Common myeloid progenitor, CD34-positive (primary cell): ENCODE data around the gene UVRAG.
A peak's percentile ranks its signal among the peaks of the same experiment; 100 is the strongest.

Source experiments
- CTCF ChIA-PET: fragments of 350-600 bp; sonication (Branson Sonifier 250); formaldehyde crosslinking; loops from one replicate; lab custom pipeline; 2021; ENCODE audit warnings: antibody characterized with exemption; lab: Charles Lee
- POLR2A ChIA-PET: fragments of 350-600 bp; sonication (Branson Sonifier 250); formaldehyde crosslinking; loops from one replicate; lab custom pipeline; 2021; ENCODE audit warnings: antibody characterized with exemption; lab: Charles Lee
- DNase-seq, 3 donors: peaks; one replicate each; pipeline versions ENCODE4 v3.0.0 to v3.0.0-alpha.2; 2013
- H3K27ac ChIP-seq, 2 experiments: 1 replicate in 1 of 2; 2 replicates in 1 of 2; pipeline ENCODE4 v1.7.0; 2013; ENCODE audit warnings: inconsistent platforms in 2 of 2, low read length in 2 of 2, mild to moderate bottlenecking in 2 of 2, low read depth in 1 of 2, moderate library complexity in 1 of 2; ENCODE audit not compliant: severe bottlenecking in 2 of 2, insufficient read depth in 1 of 2, poor library complexity in 1 of 2
- H3K27me3 ChIP-seq, 5 experiments: replicated peaks in 2 of 5; 1 replicate in 3 of 5; 2 replicates in 2 of 5; pipeline versions ENCODE4 v1.6.1 to v1.7.0; 2013; ENCODE audit warnings: low read length in 4 of 5, mild to moderate bottlenecking in 2 of 5, moderate library complexity in 2 of 5, inconsistent platforms in 1 of 5; ENCODE audit not compliant: insufficient read depth in 5 of 5, control insufficient read depth in 4 of 5
- H3K36me3 ChIP-seq, 4 experiments: 1 replicate in 2 of 4; 2 replicates in 2 of 4; pipeline versions ENCODE4 v1.6.1 to v1.7.0; 2013; ENCODE audit warnings: low read length in 3 of 4, control low read depth in 1 of 4, mild to moderate bottlenecking in 1 of 4; ENCODE audit not compliant: control insufficient read depth in 4 of 4, insufficient read depth in 4 of 4
- H3K4me1 ChIP-seq, 4 experiments: 1 replicate in 3 of 4; 2 replicates in 1 of 4; pipeline versions ENCODE4 v1.6.1 to v1.7.1; 2013; ENCODE audit warnings: low read length in 3 of 4, mild to moderate bottlenecking in 3 of 4, control low read depth in 1 of 4, inconsistent platforms in 1 of 4, moderate library complexity in 1 of 4; ENCODE audit not compliant: control insufficient read depth in 4 of 4, insufficient read depth in 4 of 4; ENCODE audit errors: control extremely low read depth in 1 of 4
- H3K4me3 ChIP-seq, 7 experiments: 1 replicate in 4 of 7; 2 replicates in 3 of 7; pipeline versions ENCODE4 v1.5.1 to v1.7.0; 2013; ENCODE audit warnings: mild to moderate bottlenecking in 7 of 7, low read length in 6 of 7, moderate library complexity in 6 of 7, inconsistent platforms in 2 of 7, low read depth in 2 of 7, control low read depth in 1 of 7; ENCODE audit not compliant: insufficient read depth in 4 of 7, control insufficient read depth in 1 of 7; ENCODE audit errors: extremely low read depth in 1 of 7
- H3K9me3 ChIP-seq, 5 experiments: 1 replicate in 4 of 5; 2 replicates in 1 of 5; pipeline versions ENCODE4 v1.6.1 to v1.7.1; 2013; ENCODE audit warnings: low read length in 4 of 5, mild to moderate bottlenecking in 2 of 5, inconsistent platforms in 1 of 5, low read depth in 1 of 5, moderate library complexity in 1 of 5; ENCODE audit not compliant: control insufficient read depth in 4 of 5, insufficient read depth in 2 of 5; ENCODE audit errors: control extremely low read depth in 1 of 5
- WGBS: methylation state at CpG from one replicate; pipeline ENCODE4 v1.1.5; 2013; ENCODE audit not compliant: insufficient coverage; 5-methylcytosine and 5-hydroxymethylcytosine counted together

The UVRAG gene

DNA sequence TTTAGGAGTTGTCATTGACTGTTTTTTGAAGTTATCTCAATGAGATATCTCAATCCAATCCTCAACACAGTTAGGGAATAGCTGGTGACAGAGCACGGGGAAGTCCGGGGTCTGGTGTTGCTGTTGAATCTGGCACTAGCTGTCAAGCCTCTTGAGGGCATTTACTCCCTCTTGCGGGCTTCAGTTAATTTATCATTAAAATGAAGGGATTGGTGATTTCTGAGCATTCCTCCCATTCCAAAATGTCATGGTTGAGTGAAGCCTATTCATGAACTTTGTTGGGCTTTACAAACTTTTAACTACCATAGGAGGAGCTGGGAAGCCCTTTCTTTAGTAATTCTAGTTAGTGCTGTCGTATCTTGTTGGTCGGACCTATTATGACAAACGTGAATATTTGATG is 40.2 kb downstream of the UVRAG start:
- no CpG with 5 or more reads among the region's 6 CpGs for WGBS
- Histone ChIP-seq H3K36me3 (peaks cover 5 to 17% (median 6%) of the 10 kb centered on the region in 4 experiments), H3K27ac (no peak overlapping the region), H3K9me3 (no peaks in the 10 kb centered on the region), H3K27me3 (no peaks in the 10 kb centered on the region), H3K4me1 (peaks cover 0 to 20% (median 11%) of the 10 kb centered on the region in 4 experiments), H3K4me3 (no peak overlapping the region)
- CTCF ChIA-PET, result interaction anchor here (0.8 to 2.5 kb wide), 4 partner anchors 10 to 18 kb away, joined by 3 to 5 read pairs (median 4); no protein-coding TSS in a partner anchor
- POLR2A ChIA-PET, result no interaction called here
- DNase-seq, result no peak

DNA sequence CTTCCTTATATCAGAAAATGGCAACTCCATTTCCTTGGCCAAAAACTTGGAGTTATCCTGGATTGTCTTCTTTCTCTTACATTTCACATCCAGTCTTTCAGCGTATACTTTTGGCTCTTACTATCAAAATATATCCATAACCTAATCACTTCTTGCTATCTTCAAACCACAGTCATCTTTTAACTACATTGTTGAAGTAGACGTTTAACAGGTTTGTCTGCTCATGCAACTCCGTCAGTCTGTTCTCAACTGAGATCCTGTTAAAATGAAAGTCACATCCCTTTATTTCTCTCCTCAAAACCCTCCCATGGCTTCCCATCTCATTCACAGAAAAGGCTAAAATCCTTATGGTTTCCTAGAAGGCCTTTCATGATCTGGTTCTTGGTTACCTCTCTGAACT is 41.9 kb downstream of the UVRAG start:
- H3K4me3 ChIP-seq, result no peak overlapping the region
- no peak for DNase-seq
- CTCF ChIA-PET, result interaction anchor here (0.6 to 1.8 kb wide), 3 partner anchors 11 to 25 kb away, joined by 3 to 6 read pairs (median 3); no protein-coding TSS in a partner anchor
- H3K36me3 ChIP-seq, result peaks cover 6 to 22% (median 7%) of the 10 kb centered on the region in 4 experiments
- POLR2A ChIA-PET, result no interaction called here
- WGBS, result 93% methylated on average over 3 of the region's 3 CpGs
- H3K9me3 ChIP-seq, result no peaks in the 10 kb centered on the region
- H3K27me3 ChIP-seq, result no peaks in the 10 kb centered on the region
- no peak overlapping the region for H3K27ac ChIP-seq
- H3K4me1 ChIP-seq, result peaks cover 0 to 6% (median 0%) of the 10 kb centered on the region in 4 experiments

DNA sequence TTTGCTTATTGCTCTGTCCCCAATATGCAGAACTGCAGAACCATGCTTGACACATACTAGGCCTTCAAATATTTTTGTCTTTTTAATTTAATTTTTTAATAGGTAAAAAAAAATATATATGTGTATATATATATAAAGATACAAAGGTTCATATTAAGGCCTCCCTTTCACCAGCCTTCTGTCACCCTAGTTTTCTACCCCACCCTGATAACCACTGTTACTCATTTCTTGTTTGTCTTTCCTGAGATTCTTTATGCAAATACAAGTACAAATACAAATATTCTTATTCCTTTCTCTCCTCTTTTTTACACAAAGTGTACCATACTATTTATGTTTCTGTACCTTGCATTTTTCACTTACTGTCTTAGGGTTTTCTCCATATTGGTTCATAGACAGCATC is 43.0 kb downstream of the UVRAG start:
- Histone ChIP-seq H3K4me1 (peaks cover 0 to 6% (median 0%) of the 10 kb centered on the region in 4 experiments), H3K4me3 (no peak overlapping the region), H3K27ac (no peak overlapping the region), H3K27me3 (no peaks in the 10 kb centered on the region), H3K36me3 (peaks cover 4 to 23% (median 8%) of the 10 kb centered on the region in 4 experiments), H3K9me3 (no peaks in the 10 kb centered on the region)
- DNase-seq, result no peak
- CTCF ChIA-PET, result interaction anchor here (0.6 to 1.3 kb wide), 2 partner anchors 14 to 26 kb away, joined by 3 read pairs; no protein-coding TSS in a partner anchor
- POLR2A ChIA-PET, result no interaction called here

DNA sequence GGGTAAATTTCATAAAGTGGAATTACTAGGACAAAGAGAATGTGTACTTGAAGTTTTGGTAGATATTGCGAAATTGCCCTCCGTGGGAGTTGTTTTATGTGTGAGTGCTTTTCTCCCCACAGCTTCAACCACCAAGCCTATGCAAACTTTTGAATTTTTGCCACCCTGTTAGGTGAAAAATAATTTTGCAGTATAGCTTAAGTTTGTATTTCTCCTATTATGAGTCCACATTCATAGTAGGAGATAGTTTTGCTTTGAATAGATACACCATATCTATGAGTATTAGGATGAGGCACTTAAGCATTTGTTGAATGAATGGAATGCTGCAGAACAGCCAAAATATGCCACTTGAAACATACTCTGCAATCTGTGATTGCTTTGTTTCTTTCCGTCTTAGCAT is 43.6 kb downstream of the UVRAG start:
- Histone ChIP-seq H3K4me1 (peaks cover 0 to 6% (median 0%) of the 10 kb centered on the region in 4 experiments), H3K27ac (no peak overlapping the region), H3K4me3 (no peak overlapping the region), H3K36me3 (peaks cover 4 to 25% (median 8%) of the 10 kb centered on the region in 4 experiments), H3K9me3 (no peaks in the 10 kb centered on the region), H3K27me3 (no peaks in the 10 kb centered on the region)
- ChIA-PET CTCF (interaction anchor here (0.6 kb wide), 1 partner anchor 14 kb away, joined by 3 read pairs; no protein-coding TSS in a partner anchor), POLR2A (no interaction called here)
- peak in 1 of 3 donors; percentile 20 for DNase-seq
- no CpG with 5 or more reads among the region's 3 CpGs for WGBS

DNA sequence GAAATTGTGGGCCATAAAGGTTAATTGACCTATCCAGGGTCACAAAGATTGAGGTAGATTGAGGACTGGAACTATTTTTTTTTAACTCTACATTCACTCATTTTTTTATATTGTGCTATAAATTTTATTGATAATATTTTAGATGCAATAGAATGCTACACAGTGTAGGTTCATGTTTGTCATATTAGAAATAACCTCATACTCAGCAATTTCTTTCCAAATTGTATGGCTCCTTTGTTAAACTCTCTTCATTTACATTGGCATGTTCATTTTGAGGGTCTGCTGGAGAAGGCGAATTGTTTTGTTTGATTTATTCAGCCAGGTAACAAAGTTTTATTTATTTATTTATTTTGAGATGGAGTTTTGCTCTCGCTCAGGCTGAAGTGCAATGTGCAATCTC is 44.6 kb downstream of the UVRAG start:
- peaks cover 0 to 22% (median 11%) of the 10 kb centered on the region in 4 experiments for H3K36me3 ChIP-seq
- ChIA-PET CTCF (interaction anchor here (1.0 to 1.3 kb wide), 2 partner anchors 9 to 48 kb away, joined by 3 to 4 read pairs; no protein-coding TSS in a partner anchor), POLR2A (no interaction called here)
- no peak overlapping the region for H3K27ac ChIP-seq
- no peaks in the 10 kb centered on the region for H3K9me3 ChIP-seq
- WGBS, result 100% methylated on average over 1 of the region's 2 CpGs
- H3K4me3 ChIP-seq, result no peak overlapping the region
- DNase-seq, result no peak
- H3K4me1 ChIP-seq, result peaks cover 0 to 6% (median 0%) of the 10 kb centered on the region in 4 experiments
- no peaks in the 10 kb centered on the region for H3K27me3 ChIP-seq

DNA sequence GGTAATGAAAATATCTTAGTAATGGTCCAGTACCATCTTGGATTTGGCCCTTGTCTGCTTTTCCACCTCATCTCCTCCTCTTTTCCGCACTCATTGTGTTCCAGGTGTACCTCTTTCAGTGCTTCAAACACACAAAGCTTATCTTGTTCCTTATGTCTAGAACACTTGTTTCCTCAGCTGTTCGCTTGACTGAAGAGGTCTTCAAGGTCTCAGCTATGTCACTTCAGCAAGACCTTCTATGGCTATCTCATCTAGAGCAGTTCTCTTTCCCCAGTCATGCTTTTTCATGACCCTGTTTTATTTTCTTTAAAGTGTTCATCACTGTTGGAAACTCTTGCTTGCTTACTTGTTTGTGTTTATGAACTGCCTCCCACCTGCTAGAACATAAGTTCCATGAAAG is 47.4 kb downstream of the UVRAG start:
- Histone ChIP-seq H3K4me3 (no peak overlapping the region), H3K27me3 (no peaks in the 10 kb centered on the region), H3K27ac (no peak overlapping the region), H3K36me3 (peaks cover 0 to 17% (median 8%) of the 10 kb centered on the region in 4 experiments), H3K4me1 (peaks cover 0 to 6% (median 0%) of the 10 kb centered on the region in 4 experiments), H3K9me3 (no peaks in the 10 kb centered on the region)
- DNase-seq, result no peak
- ChIA-PET CTCF (interaction anchor here (1.2 to 3.3 kb wide), 2 partner anchors 53 to 60 kb away, joined by 3 to 32 read pairs; no protein-coding TSS in a partner anchor), POLR2A (no interaction called here)
- 100% methylated on average over 2 of the region's 2 CpGs for WGBS

DNA sequence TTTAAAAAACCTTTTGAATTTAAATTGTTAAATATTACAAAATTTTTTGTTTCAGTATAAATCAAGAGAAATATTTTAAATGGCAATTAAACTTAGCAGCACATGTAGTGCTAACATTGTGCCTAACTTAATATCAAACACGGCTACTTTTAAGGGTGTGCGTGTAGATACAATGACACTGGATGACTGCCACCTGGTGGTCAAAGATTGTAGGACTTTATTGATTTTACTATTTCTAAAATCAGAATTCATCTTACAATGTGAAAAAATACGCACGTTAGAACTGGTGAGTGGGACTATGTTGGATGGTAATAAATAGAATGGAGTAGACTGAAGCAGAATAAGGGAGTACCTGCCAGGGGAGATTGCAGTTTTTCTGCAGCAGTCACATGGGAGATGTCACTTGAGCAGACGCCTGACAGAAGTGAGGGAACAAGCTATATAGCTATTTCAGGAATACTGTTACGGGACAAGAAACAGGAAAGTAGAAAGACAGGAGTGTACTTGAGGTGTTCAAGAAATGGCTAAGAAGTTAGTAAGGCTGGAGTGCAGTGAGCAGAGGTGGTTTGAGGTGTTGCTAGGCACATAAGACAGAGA is 52.9 kb downstream of the UVRAG start:
- H3K9me3 ChIP-seq, result no peaks in the 10 kb centered on the region
- ChIA-PET CTCF (interaction anchor here (0.7 to 5.2 kb wide), 24 partner anchors 11 to 455 kb away, joined by 3 to 85 read pairs (median 4); no protein-coding TSS in a partner anchor), POLR2A (no interaction called here)
- DNase-seq, result peak; percentile 65 to 79 (median 72)
- H3K4me1 ChIP-seq, result peaks cover 15 to 41% (median 31%) of the 10 kb centered on the region in 4 experiments
- no peaks in the 10 kb centered on the region for H3K27me3 ChIP-seq
- 62% methylated on average over 4 of the region's 6 CpGs for WGBS
- peaks cover 0 to 7% (median 3%) of the 10 kb centered on the region in 4 experiments for H3K36me3 ChIP-seq
- H3K27ac ChIP-seq, result no peak overlapping the region
- no peak overlapping the region for H3K4me3 ChIP-seq
